ENCODE data around the gene ALS2CL.
A peak's percentile ranks its signal among the peaks of the same experiment; 100 is the strongest.

ALS2CL gene

GRCh38 chr3:46736006-46736872 lies 42.8 kb upstream of the ALS2CL start:
- no peaks in the 10 kb centered on the region for H3K36me3 ChIP-seq (replicated peaks in 1 of 2; ENCODE audit: control insufficient read depth in 2 of 2, insufficient read depth in 2 of 2, low read length in 2 of 2)

DNA sequence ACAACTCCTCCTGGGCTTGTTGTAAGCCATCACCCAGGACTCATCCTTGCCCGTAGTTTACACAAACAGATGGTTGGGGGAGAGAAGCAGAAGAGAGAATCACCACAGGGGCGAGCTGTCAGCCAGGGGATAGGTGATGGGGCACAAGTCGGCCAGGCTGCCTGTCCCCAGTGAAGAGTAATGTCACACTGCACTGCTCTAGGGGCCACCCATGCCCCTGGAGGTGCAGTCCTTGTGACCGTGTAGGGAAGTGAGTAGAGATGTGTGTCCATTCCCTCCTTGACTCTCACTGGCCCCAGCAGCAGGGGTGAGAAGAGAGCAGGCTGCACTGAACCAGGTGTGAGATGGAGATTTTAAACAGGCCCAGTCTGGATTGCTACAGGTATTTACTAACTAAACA lies 41.3 kb upstream of the ALS2CL start:
- Histone ChIP-seq H2BK12ac (ENCODE audit: low read length) (no peak overlapping the region), H3K4me1 (ENCODE audit: control insufficient read depth in 2 of 2, insufficient read depth in 1 of 2, low read depth in 1 of 2, low read length in 2 of 2) (no peaks in the 10 kb centered on the region), H2BK15ac (ENCODE audit: low read length) (no peak overlapping the region), H3K9ac (ENCODE audit: low read depth, low read length, poor library complexity) (no peak overlapping the region), H2AFZ (ENCODE audit: low read length) (no peak overlapping the region), H3K4ac (ENCODE audit: low read length) (no peak overlapping the region), H3K18ac (ENCODE audit: low read length) (no peak overlapping the region), H3K27me3 (ENCODE audit: control insufficient read depth in 3 of 3, insufficient read depth in 3 of 3, low read depth in 1 of 3, low read length in 3 of 3) (no peaks in the 10 kb centered on the region), H2BK5ac (ENCODE audit: low read length) (no peak overlapping the region), H3K27ac (replicated peaks; ENCODE audit: low read length) (no peak overlapping the region), H3K4me2 (ENCODE audit: insufficient read depth, low read length, poor library complexity, severe bottlenecking) (no peak overlapping the region), H3K79me1 (ENCODE audit: low read depth, low read length) (no peaks in the 10 kb centered on the region), H3K14ac (ENCODE audit: low read length) (no peak overlapping the region), H3K9me3 (replicated peaks in 1 of 2; ENCODE audit: control insufficient read depth in 2 of 2, insufficient read depth in 1 of 2, low read depth in 1 of 2, low read length in 2 of 2) (no peaks in the 10 kb centered on the region), H3K4me3 (ENCODE audit: low read length in 2 of 2) (peak overlapping the region in 1 of 2 donors; percentile 4), H3K36me3 (replicated peaks in 1 of 2; ENCODE audit: control insufficient read depth in 2 of 2, insufficient read depth in 2 of 2, low read length in 2 of 2) (no peaks in the 10 kb centered on the region), H3K23ac (ENCODE audit: low read depth, low read length, poor library complexity) (no peak overlapping the region), H2AK5ac (ENCODE audit: low read depth, low read length) (no peak overlapping the region), H4K8ac (ENCODE audit: low read depth, low read length) (no peak overlapping the region), H2BK120ac (ENCODE audit: low read depth, low read length) (no peak overlapping the region), H4K91ac (ENCODE audit: low read depth, low read length, poor library complexity) (no peak overlapping the region)
- DNase-seq (ENCODE audit: low spot score): no peak
- WGBS, 2 donors (ENCODE audit: extremely low coverage in 2 of 2, insufficient read length in 2 of 2, insufficient replicate concordance in 1 of 2): no CpG with 5 or more reads among the region's 4 CpGs

More at GRCh38 chr3:46736006-46736872, 42.8 kb upstream of the ALS2CL start:
- Histone ChIP-seq H3K4ac (ENCODE audit: low read length) (no peak overlapping the region), H3K79me1 (ENCODE audit: low read depth, low read length) (no peaks in the 10 kb centered on the region), H2AK5ac (ENCODE audit: low read depth, low read length) (peak overlapping the region; percentile 24), H4K8ac (ENCODE audit: low read depth, low read length) (no peak overlapping the region), H2BK15ac (ENCODE audit: low read length) (no peak overlapping the region), H3K9ac (ENCODE audit: low read depth, low read length, poor library complexity) (no peak overlapping the region), H3K4me1 (ENCODE audit: control insufficient read depth in 2 of 2, insufficient read depth in 1 of 2, low read depth in 1 of 2, low read length in 2 of 2) (no peaks in the 10 kb centered on the region), H3K23ac (ENCODE audit: low read depth, low read length, poor library complexity) (no peak overlapping the region), H4K91ac (ENCODE audit: low read depth, low read length, poor library complexity) (no peak overlapping the region), H3K14ac (ENCODE audit: low read length) (no peak overlapping the region), H3K4me2 (ENCODE audit: insufficient read depth, low read length, poor library complexity, severe bottlenecking) (no peak overlapping the region), H2BK5ac (ENCODE audit: low read length) (no peak overlapping the region), H3K9me3 (replicated peaks in 1 of 2; ENCODE audit: control insufficient read depth in 2 of 2, insufficient read depth in 1 of 2, low read depth in 1 of 2, low read length in 2 of 2) (no peaks in the 10 kb centered on the region), H2AFZ (ENCODE audit: low read length) (no peak overlapping the region), H3K4me3 (ENCODE audit: low read length in 2 of 2) (no peak overlapping the region), H3K27ac (replicated peaks; ENCODE audit: low read length) (no peak overlapping the region), H2BK12ac (ENCODE audit: low read length) (no peak overlapping the region), H2BK120ac (ENCODE audit: low read depth, low read length) (no peak overlapping the region), H3K18ac (ENCODE audit: low read length) (peak overlapping the region; percentile 54), H3K27me3 (ENCODE audit: control insufficient read depth in 3 of 3, insufficient read depth in 3 of 3, low read depth in 1 of 3, low read length in 3 of 3) (no peaks in the 10 kb centered on the region)
- whole genome bisulfite sequencing, 2 donors (ENCODE audit: extremely low coverage in 2 of 2, insufficient read length in 2 of 2, insufficient replicate concordance in 1 of 2): no CpG with 5 or more reads among the region's 20 CpGs
- no peak for DNase-seq (ENCODE audit: low spot score)

GRCh38 chr3:46733026-46733800 lies 39.7 kb upstream of the ALS2CL start:
- Histone ChIP-seq H4K91ac (ENCODE audit: low read depth, low read length, poor library complexity) (no peak overlapping the region), H2BK120ac (ENCODE audit: low read depth, low read length) (no peak overlapping the region), H3K14ac (ENCODE audit: low read length) (no peak overlapping the region), H3K9ac (ENCODE audit: low read depth, low read length, poor library complexity) (no peak overlapping the region), H4K8ac (ENCODE audit: low read depth, low read length) (no peak overlapping the region), H3K27ac (replicated peaks; ENCODE audit: low read length) (no peak overlapping the region), H3K4ac (ENCODE audit: low read length) (no peak overlapping the region), H2BK5ac (ENCODE audit: low read length) (no peak overlapping the region), H3K18ac (ENCODE audit: low read length) (no peak overlapping the region), H2BK12ac (ENCODE audit: low read length) (no peak overlapping the region), H3K9me3 (replicated peaks in 1 of 2; ENCODE audit: control insufficient read depth in 2 of 2, insufficient read depth in 1 of 2, low read depth in 1 of 2, low read length in 2 of 2) (no peaks in the 10 kb centered on the region), H3K36me3 (replicated peaks in 1 of 2; ENCODE audit: control insufficient read depth in 2 of 2, insufficient read depth in 2 of 2, low read length in 2 of 2) (no peaks in the 10 kb centered on the region), H3K4me2 (ENCODE audit: insufficient read depth, low read length, poor library complexity, severe bottlenecking) (no peak overlapping the region), H3K4me3 (ENCODE audit: low read length in 2 of 2) (no peak overlapping the region), H3K23ac (ENCODE audit: low read depth, low read length, poor library complexity) (no peak overlapping the region), H3K4me1 (ENCODE audit: control insufficient read depth in 2 of 2, insufficient read depth in 1 of 2, low read depth in 1 of 2, low read length in 2 of 2) (no peaks in the 10 kb centered on the region), H3K79me1 (ENCODE audit: low read depth, low read length) (no peaks in the 10 kb centered on the region), H2BK15ac (ENCODE audit: low read length) (no peak overlapping the region), H3K27me3 (ENCODE audit: control insufficient read depth in 3 of 3, insufficient read depth in 3 of 3, low read depth in 1 of 3, low read length in 3 of 3) (no peaks in the 10 kb centered on the region), H2AK5ac (ENCODE audit: low read depth, low read length) (no peak overlapping the region), H2AFZ (ENCODE audit: low read length) (no peak overlapping the region)
- no CpG with 5 or more reads among the region's 9 CpGs for WGBS, 2 donors (ENCODE audit: extremely low coverage in 2 of 2, insufficient read length in 2 of 2, insufficient replicate concordance in 1 of 2)
- no peak for DNase-seq (ENCODE audit: low spot score)

GRCh38 chr3:46731795-46732194 lies 38.3 kb upstream of the ALS2CL start:
- no peaks in the 10 kb centered on the region for H3K27me3 ChIP-seq (ENCODE audit: control insufficient read depth in 3 of 3, insufficient read depth in 3 of 3, low read depth in 1 of 3, low read length in 3 of 3)
- no peak overlapping the region for H3K4ac ChIP-seq (ENCODE audit: low read length)
- no peak overlapping the region for H2BK5ac ChIP-seq (ENCODE audit: low read length)
- no peak overlapping the region for H3K9ac ChIP-seq (ENCODE audit: low read depth, low read length, poor library complexity)
- H3K79me1 ChIP-seq (ENCODE audit: low read depth, low read length): no peaks in the 10 kb centered on the region
- no peak overlapping the region for H3K23ac ChIP-seq (ENCODE audit: low read depth, low read length, poor library complexity)
- WGBS, 2 donors (ENCODE audit: extremely low coverage in 2 of 2, insufficient read length in 2 of 2, insufficient replicate concordance in 1 of 2): no CpG with 5 or more reads among the region's 3 CpGs
- no peak overlapping the region for H3K18ac ChIP-seq (ENCODE audit: low read length)
- H2AFZ ChIP-seq (ENCODE audit: low read length): no peak overlapping the region
- no peaks in the 10 kb centered on the region for H3K36me3 ChIP-seq (replicated peaks in 1 of 2; ENCODE audit: control insufficient read depth in 2 of 2, insufficient read depth in 2 of 2, low read length in 2 of 2)
- H3K27ac ChIP-seq (replicated peaks; ENCODE audit: low read length): no peak overlapping the region
- no peak overlapping the region for H3K4me2 ChIP-seq (ENCODE audit: insufficient read depth, low read length, poor library complexity, severe bottlenecking)
- H2BK120ac ChIP-seq (ENCODE audit: low read depth, low read length): no peak overlapping the region
- no peak overlapping the region for H2BK12ac ChIP-seq (ENCODE audit: low read length)
- no peak overlapping the region for H3K14ac ChIP-seq (ENCODE audit: low read length)
- H3K4me3 ChIP-seq (ENCODE audit: low read length in 2 of 2): no peak overlapping the region
- no peaks in the 10 kb centered on the region for H3K4me1 ChIP-seq (ENCODE audit: control insufficient read depth in 2 of 2, insufficient read depth in 1 of 2, low read depth in 1 of 2, low read length in 2 of 2)
- DNase-seq (ENCODE audit: low spot score): no peak
- H4K91ac ChIP-seq (ENCODE audit: low read depth, low read length, poor library complexity): no peak overlapping the region
- H2BK15ac ChIP-seq (ENCODE audit: low read length): no peak overlapping the region
- H3K9me3 ChIP-seq (replicated peaks in 1 of 2; ENCODE audit: control insufficient read depth in 2 of 2, insufficient read depth in 1 of 2, low read depth in 1 of 2, low read length in 2 of 2): no peaks in the 10 kb centered on the region
- H2AK5ac ChIP-seq (ENCODE audit: low read depth, low read length): no peak overlapping the region
- H4K8ac ChIP-seq (ENCODE audit: low read depth, low read length): no peak overlapping the region
